GM19240 (cell line): ENCODE results near the gene HTR4.

Experiments
- DNase-seq: peaks from one replicate; pipeline ENCODE4 v3.0.0; 2011; ENCODE audit warnings: low spot score; ENCODE audit not compliant: insufficient read length

Gene HTR4

DNA sequence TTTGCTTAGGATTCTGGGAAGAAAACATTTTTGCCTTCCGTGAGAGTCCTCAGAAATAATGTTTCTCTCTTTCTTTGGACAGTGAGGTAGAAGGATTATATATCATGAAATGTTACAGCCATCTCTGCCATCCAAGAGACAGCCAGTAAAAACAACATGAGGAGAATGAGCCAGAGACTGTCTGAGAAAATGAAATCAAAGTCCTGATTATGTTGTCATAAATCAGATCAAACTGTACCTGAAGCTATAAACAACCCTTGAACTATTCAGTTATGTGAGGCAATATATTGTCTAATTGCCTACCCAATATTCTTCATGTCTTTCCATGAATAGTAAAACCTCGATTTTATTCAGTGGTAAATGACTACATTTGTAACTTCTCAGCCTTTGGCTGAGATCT lies 9.2 kb upstream of the HTR4 start:
- DNase-seq, result no peak

DNA sequence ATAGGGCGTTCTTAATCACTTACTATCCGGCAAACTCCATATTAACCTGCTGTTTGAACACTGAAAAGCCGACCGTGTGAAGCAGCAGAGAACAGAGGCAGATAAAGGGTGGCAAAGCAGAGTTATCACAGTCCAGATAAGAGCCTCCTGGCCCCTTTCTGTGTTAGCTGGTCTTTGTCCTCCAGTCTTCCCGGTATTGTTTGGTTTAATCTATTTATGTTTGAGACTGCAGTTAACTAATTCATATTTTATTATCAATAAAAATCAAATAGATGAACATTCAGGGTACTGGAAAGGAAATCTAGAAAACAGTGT lies 6.0 kb upstream of the HTR4 start:
- DNase-seq, result no peak

DNA sequence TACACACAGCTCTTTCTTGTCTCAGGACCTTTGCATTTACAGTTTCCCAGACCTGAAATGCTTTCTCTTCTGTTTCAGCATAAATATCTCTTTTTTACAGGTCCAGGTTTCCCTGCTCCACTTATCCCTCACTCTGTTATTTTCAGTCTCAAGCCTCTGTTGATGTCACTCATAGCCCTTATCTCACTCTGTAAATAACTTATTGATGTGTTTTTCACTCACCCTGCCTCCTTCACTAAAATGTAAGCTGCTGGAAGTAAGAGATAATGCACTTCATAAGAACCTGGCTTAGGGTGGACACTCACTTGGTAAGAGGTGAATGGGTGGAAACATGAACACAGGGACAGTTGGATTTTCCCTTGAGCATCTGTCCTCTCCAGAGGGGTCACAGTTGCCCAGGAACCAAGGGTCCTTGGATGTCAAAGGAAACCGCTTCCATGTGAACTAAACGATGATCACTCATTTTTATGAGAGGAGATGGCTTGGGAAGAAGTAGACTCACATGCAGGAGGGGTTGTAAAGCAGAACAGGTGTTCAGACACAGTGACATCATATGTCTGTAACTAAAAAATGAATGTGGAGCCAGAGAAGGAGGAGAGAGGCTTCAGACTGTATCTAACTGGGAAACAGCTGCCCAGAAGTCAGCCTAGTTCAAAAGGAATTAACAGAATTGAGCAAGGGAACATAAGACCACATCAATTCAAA lies 5.5 kb upstream of the HTR4 start:
- DNase-seq, result no peak

DNA sequence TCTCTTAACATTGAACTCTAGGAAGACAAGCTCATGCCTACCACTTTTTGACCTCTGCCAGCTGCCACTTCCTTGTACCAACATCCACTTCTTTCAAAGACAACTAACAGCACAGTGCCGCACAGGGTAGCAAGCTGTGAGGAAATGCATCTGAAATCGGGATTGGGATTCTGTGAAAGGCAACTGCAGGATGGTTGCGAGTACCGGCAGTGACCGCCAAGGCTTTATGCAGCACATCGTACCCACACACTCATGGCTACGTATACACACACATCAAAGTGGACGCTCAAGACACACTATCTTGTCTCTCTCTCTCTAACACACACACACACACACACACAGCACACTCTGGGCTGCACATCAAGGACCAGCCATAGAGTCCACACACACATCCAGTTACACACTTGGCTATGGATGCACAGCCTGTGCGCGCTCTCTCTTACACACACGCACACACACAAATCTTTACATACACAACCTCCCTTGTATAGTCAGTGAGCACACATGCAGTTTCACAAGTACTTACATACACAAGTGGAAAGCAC lies 964 bp downstream of the HTR4 start:
- no peak for DNase-seq

DNA sequence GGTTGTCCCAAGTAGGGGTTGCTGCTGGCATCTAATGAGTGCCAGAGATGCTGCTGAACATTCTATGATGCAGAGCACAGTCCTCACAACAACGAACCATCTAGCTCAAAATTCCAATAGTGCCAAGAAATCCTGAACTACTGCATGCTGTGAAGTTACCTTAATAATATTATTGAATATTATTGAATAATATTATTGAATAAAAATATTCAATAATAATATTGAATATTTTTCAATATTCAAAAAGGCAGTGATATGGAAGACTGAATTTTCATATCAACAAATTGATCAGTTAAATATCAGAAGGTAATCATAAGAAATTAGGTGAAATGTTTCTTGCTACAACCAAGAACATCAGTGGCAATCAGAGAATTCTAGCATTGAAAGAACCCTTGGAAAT lies 2.8 kb downstream of the HTR4 start:
- DNase-seq, result no peak

DNA sequence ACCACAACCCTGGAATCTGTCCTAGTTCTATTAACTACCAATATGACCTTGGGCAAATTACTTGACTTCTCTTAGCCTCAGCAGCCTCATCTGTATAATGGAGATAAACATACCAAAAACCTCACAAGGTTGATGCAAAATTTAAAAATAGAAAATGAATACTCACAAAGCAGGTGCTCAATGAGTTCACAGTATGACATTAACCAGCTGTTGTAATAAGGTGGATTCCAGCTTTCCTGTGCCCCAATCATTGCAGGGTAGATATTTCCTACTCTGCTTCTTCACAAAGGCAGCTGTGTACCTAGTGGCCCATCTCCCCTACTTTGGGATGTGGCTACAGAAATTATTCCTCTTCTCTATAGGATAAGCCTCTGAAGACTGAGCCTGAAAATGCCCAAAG lies 8.8 kb downstream of the HTR4 start:
- no peak for DNase-seq

DNA sequence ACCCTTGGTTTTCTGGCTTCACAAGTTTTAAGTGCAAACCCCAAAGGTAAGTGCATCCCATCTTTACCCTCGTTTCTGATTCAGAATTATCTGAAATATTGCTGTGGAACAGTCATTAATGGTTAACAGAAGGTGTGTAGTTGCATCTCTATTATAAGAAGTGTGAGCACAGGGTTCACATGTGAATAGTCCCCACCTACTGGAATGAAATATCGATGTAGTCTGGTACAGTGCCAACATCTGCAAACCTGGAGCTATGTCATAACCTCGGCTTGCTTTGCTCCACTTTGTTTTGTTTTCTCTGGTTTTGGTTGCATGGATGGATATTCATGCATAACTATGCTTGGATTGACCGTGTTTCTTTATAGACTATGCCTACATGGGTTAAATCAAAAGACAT lies 12.6 kb downstream of the HTR4 start:
- DNase-seq, result no peak

DNA sequence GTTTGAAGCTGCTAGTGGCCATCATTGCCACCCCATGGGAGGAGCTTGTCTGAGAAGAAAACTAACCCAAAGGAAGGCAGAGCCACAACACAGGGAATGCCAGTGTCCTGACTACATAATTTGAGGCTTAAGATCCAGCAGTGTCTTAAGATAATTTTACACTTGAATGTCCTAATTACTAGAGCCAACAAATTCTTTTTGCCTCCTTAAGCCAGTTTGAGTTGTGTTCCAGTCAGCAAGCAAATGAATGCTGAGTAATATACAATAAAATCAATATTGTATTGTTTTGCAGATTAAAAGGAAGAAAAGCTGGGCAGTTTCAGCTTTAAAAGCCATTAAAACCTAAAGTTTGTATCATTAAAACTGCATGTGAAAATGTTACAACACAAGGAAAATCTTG lies 13.9 kb downstream of the HTR4 start:
- DNase-seq, result no peak

DNA sequence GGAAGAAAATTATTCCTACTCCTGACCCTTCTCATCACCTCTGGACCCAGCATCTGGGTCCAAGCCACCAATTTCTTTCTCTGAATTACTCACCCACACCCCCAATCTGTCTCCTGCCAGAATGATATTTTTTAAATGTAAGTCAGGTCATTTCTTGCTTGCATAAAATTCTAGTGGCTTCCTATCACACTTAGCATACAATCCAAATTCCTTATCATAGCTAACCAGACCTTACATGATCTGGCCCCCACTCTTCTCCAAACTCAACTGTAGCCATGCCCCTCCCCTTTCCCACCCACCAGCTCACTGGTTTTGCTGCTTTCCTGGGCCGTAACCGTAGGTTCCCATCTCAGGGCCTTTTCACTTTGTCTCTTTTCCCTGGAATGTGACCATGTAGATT lies 15.2 kb downstream of the HTR4 start:
- no peak for DNase-seq

DNA sequence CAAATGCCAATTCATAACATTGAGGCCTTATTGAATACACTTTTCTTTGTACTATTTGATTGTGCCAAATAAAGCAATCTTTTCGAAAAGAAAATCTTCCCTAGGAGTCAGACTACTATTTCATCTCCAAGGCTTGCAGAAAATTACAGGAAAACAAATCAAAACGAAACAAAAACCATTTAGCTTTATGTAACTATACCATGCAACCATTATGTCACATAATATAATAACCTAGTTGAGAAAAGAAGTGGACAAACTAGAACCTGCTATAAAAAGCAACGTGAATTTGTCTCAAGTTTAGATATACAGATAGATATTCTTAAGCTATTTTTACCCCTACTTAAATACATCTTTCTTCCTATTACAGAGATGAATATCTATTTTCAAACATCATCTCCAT lies 18.0 kb downstream of the HTR4 start:
- DNase-seq, result no peak

DNA sequence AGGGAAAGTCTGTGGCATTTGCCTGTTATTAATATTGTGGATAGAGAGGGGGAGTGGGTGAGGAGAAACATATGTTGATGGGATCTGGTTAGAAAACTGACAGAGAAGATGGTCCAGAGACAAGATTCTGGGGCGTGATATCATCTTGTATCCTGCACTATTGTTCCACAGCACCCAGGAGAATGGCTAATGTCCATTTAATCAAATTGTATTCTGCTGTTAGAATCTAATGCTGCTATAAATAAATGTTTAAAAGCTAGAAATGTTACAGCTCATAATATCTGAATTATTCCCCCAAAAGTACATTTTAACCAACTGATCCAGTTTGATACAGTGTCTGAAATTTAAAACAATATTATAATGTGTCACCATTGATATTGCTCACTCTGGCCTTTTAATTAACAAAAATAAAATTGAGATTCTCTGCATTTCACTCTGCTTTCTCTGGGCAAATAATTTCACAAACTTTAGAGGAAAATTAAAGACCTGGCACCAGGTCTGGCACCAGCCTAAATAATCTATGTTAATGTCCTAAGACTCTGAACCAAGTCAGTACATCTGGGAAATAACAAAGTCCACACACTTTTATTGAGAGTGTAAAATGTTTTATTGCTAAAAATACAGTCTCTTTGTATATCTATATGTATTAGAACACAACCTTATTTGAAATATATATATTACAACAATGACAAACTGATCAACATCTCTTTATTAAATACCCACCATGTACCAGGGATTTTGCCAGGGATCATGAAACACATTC lies 18.8 kb downstream of the HTR4 start:
- no peak for DNase-seq

DNA sequence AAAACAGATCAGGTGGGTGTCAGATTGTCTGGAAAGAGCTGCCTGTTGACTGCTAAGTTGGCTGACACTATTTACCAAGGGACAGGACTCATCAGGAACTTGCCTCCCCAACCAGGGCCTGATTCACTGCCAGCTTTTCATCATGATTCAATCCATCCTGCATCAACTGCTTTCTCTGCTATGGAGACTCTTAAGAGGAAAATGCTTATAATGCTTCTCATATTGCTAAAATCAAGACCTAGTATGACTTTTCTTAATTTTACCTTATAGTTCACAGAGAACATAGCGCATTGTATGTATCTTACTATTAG lies 21.3 kb downstream of the HTR4 start:
- no peak for DNase-seq

DNA sequence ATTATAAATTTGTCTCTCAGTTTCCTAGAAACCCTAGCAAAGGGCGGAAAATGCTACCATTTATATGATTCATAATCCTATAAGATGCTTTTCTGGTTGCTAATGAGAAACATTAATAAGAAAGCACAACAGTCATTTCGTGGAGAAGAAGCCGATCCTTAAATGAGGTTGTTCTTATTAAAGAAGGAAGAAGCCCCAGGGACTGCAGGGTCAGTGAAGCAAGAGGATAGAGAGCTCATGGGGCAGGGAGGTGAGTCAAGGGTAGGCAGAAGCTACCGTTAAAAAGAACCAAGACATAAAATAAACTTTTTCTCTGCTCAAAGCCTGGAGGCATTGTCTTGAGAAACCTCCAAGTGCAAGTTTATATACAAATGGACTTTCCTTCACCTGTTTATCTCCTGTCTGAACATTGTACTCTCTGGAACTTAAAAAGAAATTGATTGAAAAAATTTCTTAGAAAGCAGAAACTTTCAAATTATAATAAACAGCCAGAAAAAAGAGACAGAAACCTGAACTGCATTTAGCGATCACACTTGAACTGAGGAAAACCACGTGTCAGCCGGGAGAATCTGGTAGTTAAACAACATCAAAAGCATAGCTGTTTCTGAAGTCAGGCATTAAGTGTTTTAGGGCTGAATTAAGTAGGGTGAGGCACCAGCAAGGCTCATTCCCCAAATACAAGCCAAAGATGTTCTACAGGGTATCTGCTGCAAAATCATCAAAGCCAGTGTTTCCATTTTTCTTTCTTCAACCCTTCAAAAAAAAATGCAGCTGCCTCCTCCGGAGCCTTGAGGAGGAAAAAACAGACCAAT lies 21.9 kb downstream of the HTR4 start:
- DNase-seq, result no peak

DNA sequence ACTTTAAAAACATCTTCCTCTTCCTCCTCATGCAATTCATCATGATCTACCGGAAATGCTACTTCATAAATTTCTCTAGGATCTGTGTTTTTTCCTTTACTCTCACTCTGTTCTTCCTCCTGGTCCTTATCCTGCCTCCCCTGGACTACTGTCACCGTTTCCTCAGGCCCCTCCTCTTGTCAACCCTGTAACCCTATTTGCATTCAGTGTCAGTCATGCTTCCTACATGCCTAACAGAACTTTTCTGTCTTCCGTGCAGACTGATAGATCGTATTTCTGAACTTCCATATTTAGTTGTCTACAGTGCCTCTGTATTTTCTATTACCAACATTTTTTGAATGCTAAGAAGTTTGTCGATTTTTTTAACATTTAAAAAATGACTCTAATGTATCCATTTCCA lies 27.3 kb downstream of the HTR4 start:
- DNase-seq, result no peak

DNA sequence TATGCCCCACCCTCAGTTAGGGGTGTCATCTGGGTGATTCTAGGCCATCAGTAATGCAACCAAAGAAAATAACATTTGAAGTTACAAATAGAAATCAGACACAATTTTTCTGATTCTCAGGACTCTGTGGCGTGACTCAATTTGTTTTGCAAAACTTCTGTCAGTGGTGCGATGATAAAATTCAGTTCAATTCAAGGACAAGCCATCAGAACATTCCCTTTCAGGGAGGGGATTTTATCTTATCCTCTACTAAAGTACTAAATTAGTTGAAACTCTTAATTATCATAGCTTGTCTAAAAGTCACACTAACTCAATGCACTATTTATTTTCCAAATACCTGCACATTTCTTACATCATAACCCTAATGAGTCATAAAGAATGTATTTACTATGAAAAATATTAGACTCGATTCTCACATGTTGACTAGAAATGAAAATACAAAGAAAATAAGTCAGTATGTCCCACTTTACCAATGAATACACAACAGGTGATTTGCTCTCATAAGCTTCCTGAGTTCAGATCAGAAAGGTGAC lies 28.2 kb downstream of the HTR4 start:
- DNase-seq, result no peak

DNA sequence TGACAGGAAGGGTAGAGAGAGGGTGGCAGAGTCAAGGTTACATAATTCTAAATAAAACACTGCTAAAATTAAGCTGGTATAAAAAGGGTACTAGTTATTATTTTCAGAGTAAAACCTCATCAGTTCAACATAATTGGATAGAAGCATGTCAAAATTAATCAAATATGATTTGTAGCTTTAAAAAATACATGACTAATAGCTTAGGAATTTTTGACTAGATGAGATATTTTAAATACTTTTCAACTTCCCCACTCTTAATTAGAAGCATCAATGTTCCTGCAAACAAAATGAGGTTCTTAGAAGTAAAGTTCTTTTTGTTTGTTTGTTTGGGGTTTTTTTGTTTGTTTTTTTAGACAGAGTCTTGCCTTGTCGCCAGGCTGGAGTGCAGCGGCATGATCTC lies 29.1 kb downstream of the HTR4 start:
- no peak for DNase-seq

DNA sequence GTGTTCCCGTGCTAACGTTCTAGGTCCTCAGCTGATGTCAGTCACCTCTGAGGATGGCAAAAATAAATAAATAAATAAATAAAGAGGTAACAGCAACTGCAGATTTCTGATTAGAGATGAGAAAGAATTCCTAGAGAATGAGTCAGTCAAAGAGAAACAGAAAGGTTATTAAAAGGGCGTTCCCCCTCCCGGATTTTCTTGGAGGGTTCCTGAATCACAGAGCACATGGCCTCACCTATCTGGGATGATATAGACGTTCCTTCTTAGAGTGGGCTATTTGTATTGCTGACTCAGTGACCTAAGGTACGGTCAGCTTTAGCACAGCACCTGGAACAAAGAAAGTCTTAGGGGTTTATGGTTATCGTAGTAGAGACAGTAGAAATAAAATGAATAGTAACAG lies 30.6 kb downstream of the HTR4 start:
- no peak for DNase-seq

DNA sequence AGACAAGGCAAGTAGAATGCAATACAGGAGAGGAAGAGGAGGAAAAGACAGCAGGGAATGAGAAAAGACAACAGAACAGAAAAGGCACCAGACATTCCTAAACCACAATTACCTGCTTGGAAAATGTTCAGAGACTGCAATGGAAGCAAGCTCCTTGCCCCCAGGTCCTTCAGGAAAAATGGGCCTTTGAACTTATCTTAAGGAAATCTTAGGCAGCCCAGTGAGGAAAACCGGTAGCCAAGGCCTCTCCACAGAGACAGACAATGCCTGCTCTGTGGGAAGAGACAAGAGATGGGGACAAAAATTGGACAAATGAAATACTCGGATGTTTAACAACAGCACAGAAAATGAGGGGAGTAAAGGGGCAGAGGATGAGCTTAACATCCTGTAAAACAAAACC lies 31.2 kb downstream of the HTR4 start:
- no peak for DNase-seq

DNA sequence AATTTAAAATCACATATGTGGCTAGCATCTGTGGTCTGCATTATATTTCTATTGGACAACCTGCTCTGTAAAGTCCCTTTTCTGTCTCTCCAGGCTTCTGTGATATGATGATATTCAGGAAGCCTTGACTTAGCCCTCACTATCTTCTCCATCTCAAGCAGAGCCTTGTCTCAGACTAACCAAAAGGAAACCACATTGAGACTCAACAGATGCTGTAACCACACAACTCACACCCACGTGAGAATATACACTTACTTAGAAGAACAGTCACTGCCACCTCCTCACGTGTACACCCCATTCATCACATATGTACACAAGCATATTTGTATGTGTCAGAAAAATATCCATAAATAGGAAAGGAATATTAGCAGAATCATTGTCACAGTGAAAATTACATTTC lies 33.6 kb downstream of the HTR4 start:
- DNase-seq, result no peak

DNA sequence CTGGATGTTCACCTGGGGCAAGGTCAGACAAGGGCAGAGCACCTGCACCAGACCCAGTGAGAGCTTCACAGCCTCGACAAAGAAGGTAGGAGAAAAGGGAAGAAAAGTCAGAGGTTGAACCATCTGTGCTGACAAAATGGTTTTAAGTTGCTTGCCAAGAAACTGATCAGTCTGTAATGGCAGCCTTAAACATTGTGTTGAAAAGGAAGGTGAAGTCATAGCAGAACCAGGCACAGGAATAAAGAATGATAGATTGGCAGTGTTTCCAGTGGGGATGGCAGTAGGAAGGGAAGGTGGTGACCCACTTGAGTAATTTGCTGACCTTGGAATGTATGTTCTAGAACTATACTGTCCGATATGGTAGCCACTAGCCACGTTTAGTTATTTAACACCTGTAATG lies 34.2 kb downstream of the HTR4 start:
- no peak for DNase-seq

DNA sequence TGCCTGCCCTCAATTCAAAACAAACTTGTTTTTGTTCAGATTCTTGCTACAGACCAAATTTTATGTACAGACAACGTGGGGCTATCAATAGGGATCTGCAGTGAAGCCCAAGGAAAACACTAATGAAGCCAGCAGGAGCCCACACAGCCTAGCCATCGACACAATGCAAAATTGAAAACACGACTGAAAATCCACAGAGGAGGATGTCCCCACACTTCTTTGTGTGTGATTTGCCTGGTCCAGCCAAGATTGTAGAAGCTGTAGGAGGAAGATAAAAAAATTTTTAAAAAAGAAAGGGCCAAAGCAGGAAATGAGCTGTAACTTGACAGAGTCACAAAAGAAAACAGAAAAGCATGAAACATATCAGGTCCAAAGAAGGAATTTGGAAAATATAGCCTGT lies 34.8 kb downstream of the HTR4 start:
- DNase-seq, result no peak

DNA sequence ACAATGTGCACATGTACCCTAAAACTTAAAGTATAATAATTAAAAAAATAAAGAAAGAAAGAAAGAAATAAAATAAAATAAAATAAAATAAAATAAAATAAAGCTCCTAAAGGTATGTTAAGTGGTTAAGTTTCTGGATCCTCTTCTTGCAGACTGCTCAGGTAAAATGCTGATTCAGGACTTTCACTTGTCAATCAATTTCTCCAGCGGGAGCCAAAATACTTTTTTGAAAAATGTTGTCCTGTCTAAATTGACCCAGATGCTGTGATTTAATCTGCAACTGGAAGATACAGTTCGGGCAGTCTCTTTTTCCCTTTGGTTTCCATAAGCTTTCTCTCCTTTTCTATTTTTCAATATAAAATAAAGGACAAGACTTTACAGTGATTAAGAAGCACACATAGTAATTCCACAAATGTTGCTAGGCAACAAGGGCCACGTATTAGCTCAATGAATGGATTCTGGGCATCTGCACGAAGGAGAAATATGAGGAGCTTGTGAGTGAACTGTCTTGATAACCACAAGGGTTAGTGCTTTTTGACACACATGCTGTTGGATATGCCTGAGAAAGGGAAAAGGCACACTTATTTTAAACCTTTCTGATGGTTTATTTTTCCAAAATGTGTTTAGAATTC lies 38.6 kb downstream of the HTR4 start:
- no peak for DNase-seq
